OCI-LY1 (cell line): ENCODE data around the gene SOX10.
"Not testable (repeated sequence)": the region's sequence is repeated elsewhere in the genome, so short reads cannot be mapped to it uniquely, and the experiment has no call there.

Experiments used
- H2AFZ ChIP-seq: fragments of 200-600 bp; sonication (generic), shearing (Covaris generic); 2 replicates; pipeline ENCODE4 v1.6.0; 2014; ENCODE audit warnings: antibody characterized with exemption, mild to moderate bottlenecking, low read length
- H3F3A ChIP-seq: fragments of 200-600 bp; sonication (generic), shearing (Covaris generic); 2 replicates; pipeline ENCODE4 v1.6.0; 2014; ENCODE audit warnings: mild to moderate bottlenecking, antibody characterized with exemption, low read length, moderate library complexity; ENCODE audit not compliant: insufficient read depth
- H3K27ac ChIP-seq: fragments of 200-600 bp; sonication (generic); 2 replicates; pipeline ENCODE4 v1.5.1; 2014; ENCODE audit warnings: low read length, mixed run types, mild to moderate bottlenecking, low read depth; ENCODE audit not compliant: poor library complexity, severe bottlenecking
- H3K27me3 ChIP-seq: fragments of 200-600 bp; sonication (generic); 2 replicates; pipeline ENCODE4 v1.6.0; 2014; ENCODE audit warnings: antibody characterized with exemption, mild to moderate bottlenecking, low read length, moderate library complexity; ENCODE audit not compliant: insufficient read depth
- H3K36me3 ChIP-seq: fragments of 200-600 bp; sonication (generic); 2 replicates; pipeline ENCODE4 v1.6.1; 2014; ENCODE audit warnings: mild to moderate bottlenecking, antibody characterized with exemption, low read length, moderate library complexity, mixed read lengths; ENCODE audit not compliant: insufficient read depth
- H3K4me1 ChIP-seq: fragments of 200-600 bp; sonication (generic); 2 replicates; pipeline ENCODE4 v1.5.1; 2014; ENCODE audit warnings: mild to moderate bottlenecking, low read length, moderate library complexity; ENCODE audit not compliant: insufficient read depth, severe bottlenecking
- H3K4me2 ChIP-seq: fragments of 200-600 bp; sonication (generic), shearing (Covaris generic); 2 replicates; pipeline ENCODE4 v1.6.1; 2014; ENCODE audit warnings: low read length
- H3K4me3 ChIP-seq: fragments of 200-600 bp; sonication (generic); 2 replicates; pipeline ENCODE4 v1.5.1; 2014; ENCODE audit warnings: low read length, low read depth, mild to moderate bottlenecking, mixed read lengths; ENCODE audit not compliant: poor library complexity, severe bottlenecking
- H3K79me2 ChIP-seq: fragments of 200-600 bp; shearing (Covaris generic); 2 replicates; pipeline ENCODE4 v1.6.1; 2016; ENCODE audit warnings: mixed run types, low read length, mixed read lengths; ENCODE audit not compliant: insufficient read depth
- H3K9ac ChIP-seq: fragments of 200-600 bp; sonication (generic), shearing (Covaris generic); 2 replicates; pipeline ENCODE4 v1.6.1; 2014; ENCODE audit warnings: mild to moderate bottlenecking, low read length, mixed read lengths
- H3K9me2 ChIP-seq: fragments of 200-600 bp; sonication (generic), shearing (Covaris generic); 2 replicates; pipeline ENCODE4 v1.6.1; 2014; ENCODE audit warnings: low read depth, mild to moderate bottlenecking, low read length, mixed read lengths
- H3K9me3 ChIP-seq: fragments of 200-600 bp; shearing (Covaris generic); 2 replicates; pipeline ENCODE4 v1.6.1; 2014; ENCODE audit warnings: low read length, mixed read lengths
- H4K20me1 ChIP-seq: fragments of 200-600 bp; sonication (generic), shearing (Covaris generic); 2 replicates; pipeline ENCODE4 v1.6.0; 2016; ENCODE audit warnings: mild to moderate bottlenecking, low read length; ENCODE audit not compliant: insufficient read depth
- CTCF ChIP-seq: fragments of 200-600 bp; sonication (generic), shearing (Covaris generic); IDR thresholded peaks from 2 replicates; pipeline ENCODE4 v1.5.1; 2017; ENCODE audit warnings: mild to moderate bottlenecking, antibody characterized with exemption, low read length, moderate library complexity, mixed read lengths
- EZH2 ChIP-seq: fragments of 200-600 bp; sonication (generic), shearing (Covaris generic); IDR thresholded peaks from 2 replicates; pipeline ENCODE4 v1.8.0; 2017; ENCODE audit warnings: borderline replicate concordance, mixed run types, mild to moderate bottlenecking, antibody characterized with exemption, low read length, moderate library complexity, mixed read lengths

SOX10 gene

GRCh38 chr22:37979782-37980181 lies 4.6 kb downstream of the SOX10 start:
- H3K9ac ChIP-seq: no peak overlapping the region
- no peaks in the 10 kb centered on the region for H3F3A ChIP-seq
- H3K9me3 ChIP-seq: no peaks in the 10 kb centered on the region
- no peaks in the 10 kb centered on the region for H3K79me2 ChIP-seq
- no peaks in the 10 kb centered on the region; the same call in 1 of the 2 replicates for H3K36me3 ChIP-seq
- H3K9me2 ChIP-seq: no peaks in the 10 kb centered on the region
- H3K27me3 ChIP-seq: no peaks in the 10 kb centered on the region
- H3K4me3 ChIP-seq: no peak overlapping the region
- H2AFZ ChIP-seq: no peak overlapping the region
- no peaks in the 10 kb centered on the region for H4K20me1 ChIP-seq
- no peak for TF ChIP-seq CTCF
- TF ChIP-seq EZH2: no peak
- H3K4me1 ChIP-seq: no peaks in the 10 kb centered on the region
- no peak overlapping the region for H3K27ac ChIP-seq
- no peak overlapping the region for H3K4me2 ChIP-seq

DNA sequence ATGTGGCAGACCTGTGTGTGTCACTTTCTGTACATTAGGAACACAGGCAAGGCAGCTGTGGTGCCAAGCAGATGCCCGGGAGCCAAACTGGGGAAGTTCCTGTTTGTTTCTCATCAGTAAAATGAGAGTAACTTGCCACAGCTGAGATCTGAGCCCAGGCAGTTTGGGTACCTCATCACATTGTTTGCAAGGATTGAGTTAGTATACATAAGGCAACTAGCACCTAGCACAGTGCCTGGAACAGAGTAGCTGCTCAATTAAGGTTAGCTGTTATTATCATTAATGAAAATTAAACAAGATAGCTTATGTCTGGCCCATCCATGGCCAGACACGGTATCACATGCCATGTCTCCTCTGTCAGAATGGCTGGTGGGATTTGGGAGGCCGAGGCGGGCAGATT lies 7.8 kb downstream of the SOX10 start:
- no peak for TF ChIP-seq EZH2
- no peak for TF ChIP-seq CTCF
- no peaks in the 10 kb centered on the region for H3K4me1 ChIP-seq
- no peaks in the 10 kb centered on the region for H3K9me2 ChIP-seq
- no peak overlapping the region for H3K4me2 ChIP-seq
- no peak overlapping the region for H3K4me3 ChIP-seq
- H3F3A ChIP-seq: no peaks in the 10 kb centered on the region
- H3K27ac ChIP-seq: no peak overlapping the region
- no peaks in the 10 kb centered on the region for H4K20me1 ChIP-seq
- H3K79me2 ChIP-seq: no peaks in the 10 kb centered on the region
- H2AFZ ChIP-seq: no peak overlapping the region
- no peaks in the 10 kb centered on the region; the same call in 1 of the 2 replicates for H3K36me3 ChIP-seq
- no peaks in the 10 kb centered on the region for H3K9me3 ChIP-seq
- H3K27me3 ChIP-seq: no peaks in the 10 kb centered on the region
- H3K9ac ChIP-seq: no peak overlapping the region

- not testable (repeated sequence) for H3K9ac ChIP-seq, H3K4me2 ChIP-seq, H3K36me3 ChIP-seq, H3K4me3 ChIP-seq, H3K27me3 ChIP-seq, H3F3A ChIP-seq, H2AFZ ChIP-seq, H3K4me1 ChIP-seq, H3K9me3 ChIP-seq, H4K20me1 ChIP-seq, H3K79me2 ChIP-seq, H3K27ac ChIP-seq, H3K9me2 ChIP-seq
Observed at GRCh38 chr22:37976022-37976421, 8.3 kb downstream of the SOX10 start.

GRCh38 chr22:37975153-37975552 lies 9.2 kb downstream of the SOX10 start:
- H3K4me2 ChIP-seq: no peak overlapping the region
- no peaks in the 10 kb centered on the region for H3K27me3 ChIP-seq
- TF ChIP-seq EZH2: no peak
- TF ChIP-seq CTCF: no peak
- no peaks in the 10 kb centered on the region for H3K9me2 ChIP-seq
- H3F3A ChIP-seq: no peaks in the 10 kb centered on the region
- no peak overlapping the region for H3K27ac ChIP-seq
- H3K79me2 ChIP-seq: no peaks in the 10 kb centered on the region
- H3K9ac ChIP-seq: no peak overlapping the region
- H3K9me3 ChIP-seq: no peaks in the 10 kb centered on the region
- H3K36me3 ChIP-seq: no peaks in the 10 kb centered on the region; the same call in 1 of the 2 replicates
- H2AFZ ChIP-seq: no peak overlapping the region
- H3K4me1 ChIP-seq: no peaks in the 10 kb centered on the region
- no peaks in the 10 kb centered on the region for H4K20me1 ChIP-seq
- H3K4me3 ChIP-seq: no peak overlapping the region
